Ishikawa (cell line): ENCODE data around the gene SPDYE6.

ENCODE experiments used
- CEBPB ChIP-seq: IDR thresholded peaks from 2 replicates; pipeline ENCODE4 v1.6.1; 2012
- CREB1 ChIP-seq: IDR thresholded peaks from 2 replicates; pipeline ENCODE4 v1.6.1; 2012; ENCODE audit warnings: low read depth
- EGR1 ChIP-seq: IDR thresholded peaks from 2 replicates; pipeline ENCODE4 v1.6.1; 2012
- EP300 ChIP-seq: IDR thresholded peaks from 2 replicates; pipeline ENCODE4 v1.6.1; 2012; ENCODE audit warnings: borderline replicate concordance
- FOXM1 ChIP-seq: IDR thresholded peaks from 2 replicates; pipeline ENCODE4 v1.6.1; 2012; ENCODE audit warnings: low read depth, borderline replicate concordance
- NFIC ChIP-seq: IDR thresholded peaks from 2 replicates; pipeline ENCODE4 v1.6.1; 2012
- RAD21 ChIP-seq: IDR thresholded peaks from 2 replicates; pipeline ENCODE4 v1.6.1; 2012; ENCODE audit warnings: low read depth
- TAF1 ChIP-seq: IDR thresholded peaks from 2 replicates; pipeline ENCODE4 v1.6.1; 2012; ENCODE audit warnings: low read depth, mild to moderate bottlenecking
- TCF12 ChIP-seq: IDR thresholded peaks from 2 replicates; pipeline ENCODE4 v1.6.1; 2012; ENCODE audit warnings: low read depth
- TEAD4 ChIP-seq: IDR thresholded peaks from 2 replicates; pipeline ENCODE4 v1.6.1; 2012
- YY1 ChIP-seq: IDR thresholded peaks from 2 replicates; pipeline ENCODE4 v1.6.1; 2012; ENCODE audit warnings: low read depth
- ZBTB7A ChIP-seq: IDR thresholded peaks from 2 replicates; pipeline ENCODE4 v1.6.1; 2012; ENCODE audit warnings: low read depth
- TF ChIP-seq, protein P1 (sequence below): IDR thresholded peaks from 2 replicates; pipeline ENCODE4 v1.6.1; 2012; ENCODE audit warnings: low read depth, mild to moderate bottlenecking
- TF ChIP-seq, protein P2 (sequence below): IDR thresholded peaks from 2 replicates; pipeline ENCODE4 v1.6.1; 2012
- TF ChIP-seq, protein P3 (sequence below): IDR thresholded peaks from 2 replicates; pipeline ENCODE4 v1.6.1; 2012

SPDYE6 gene

DNA sequence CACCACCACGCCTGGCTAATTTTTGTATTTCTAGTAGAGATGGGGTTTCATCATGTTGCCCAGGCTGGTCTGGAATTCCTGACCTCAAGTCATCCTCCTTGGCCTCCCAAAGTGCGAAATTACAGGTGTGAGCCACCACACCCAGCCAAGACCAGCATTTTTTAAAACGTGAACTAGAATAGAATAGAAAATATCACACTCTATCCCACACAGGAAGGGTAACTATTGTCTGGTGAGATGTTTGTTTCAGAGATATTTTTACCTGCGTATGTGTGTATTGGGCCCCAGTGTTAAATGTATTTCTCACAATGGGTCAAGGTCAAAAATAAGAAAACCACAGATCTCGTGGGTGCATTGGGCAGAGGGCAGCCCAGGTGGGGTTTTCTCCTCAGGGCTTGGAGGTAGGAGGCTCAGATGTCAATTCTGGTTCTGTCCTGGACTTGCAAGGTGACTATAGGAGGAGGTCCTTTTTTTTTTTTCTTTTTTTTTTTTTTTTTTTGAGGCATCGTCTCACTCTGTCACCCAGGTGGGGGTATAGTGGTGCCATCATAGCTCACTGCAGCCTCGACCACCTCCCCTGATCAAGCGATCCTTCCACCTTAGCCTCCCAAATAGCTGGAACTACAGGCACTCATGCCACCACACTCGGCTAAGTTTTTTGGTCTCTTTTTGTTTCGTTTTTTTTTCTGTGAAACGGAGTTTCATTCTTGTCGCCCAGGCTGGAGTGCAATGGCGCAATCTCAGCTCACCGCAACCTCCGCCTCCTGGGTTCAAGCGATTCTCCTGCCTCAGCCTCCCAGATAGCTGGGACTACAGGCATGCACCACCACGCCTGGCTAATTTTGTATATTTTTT lies 50.6 kb downstream of the SPDYE6 start:
- no peak for TF ChIP-seq RAD21
- no peak for TF ChIP-seq EP300
- TF ChIP-seq, protein P1, sequence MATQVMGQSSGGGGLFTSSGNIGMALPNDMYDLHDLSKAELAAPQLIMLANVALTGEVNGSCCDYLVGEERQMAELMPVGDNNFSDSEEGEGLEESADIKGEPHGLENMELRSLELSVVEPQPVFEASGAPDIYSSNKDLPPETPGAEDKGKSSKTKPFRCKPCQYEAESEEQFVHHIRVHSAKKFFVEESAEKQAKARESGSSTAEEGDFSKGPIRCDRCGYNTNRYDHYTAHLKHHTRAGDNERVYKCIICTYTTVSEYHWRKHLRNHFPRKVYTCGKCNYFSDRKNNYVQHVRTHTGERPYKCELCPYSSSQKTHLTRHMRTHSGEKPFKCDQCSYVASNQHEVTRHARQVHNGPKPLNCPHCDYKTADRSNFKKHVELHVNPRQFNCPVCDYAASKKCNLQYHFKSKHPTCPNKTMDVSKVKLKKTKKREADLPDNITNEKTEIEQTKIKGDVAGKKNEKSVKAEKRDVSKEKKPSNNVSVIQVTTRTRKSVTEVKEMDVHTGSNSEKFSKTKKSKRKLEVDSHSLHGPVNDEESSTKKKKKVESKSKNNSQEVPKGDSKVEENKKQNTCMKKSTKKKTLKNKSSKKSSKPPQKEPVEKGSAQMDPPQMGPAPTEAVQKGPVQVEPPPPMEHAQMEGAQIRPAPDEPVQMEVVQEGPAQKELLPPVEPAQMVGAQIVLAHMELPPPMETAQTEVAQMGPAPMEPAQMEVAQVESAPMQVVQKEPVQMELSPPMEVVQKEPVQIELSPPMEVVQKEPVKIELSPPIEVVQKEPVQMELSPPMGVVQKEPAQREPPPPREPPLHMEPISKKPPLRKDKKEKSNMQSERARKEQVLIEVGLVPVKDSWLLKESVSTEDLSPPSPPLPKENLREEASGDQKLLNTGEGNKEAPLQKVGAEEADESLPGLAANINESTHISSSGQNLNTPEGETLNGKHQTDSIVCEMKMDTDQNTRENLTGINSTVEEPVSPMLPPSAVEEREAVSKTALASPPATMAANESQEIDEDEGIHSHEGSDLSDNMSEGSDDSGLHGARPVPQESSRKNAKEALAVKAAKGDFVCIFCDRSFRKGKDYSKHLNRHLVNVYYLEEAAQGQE, result no peak
- TF ChIP-seq CEBPB, result no peak
- TF ChIP-seq YY1, result no peak
- no peak for TF ChIP-seq TAF1
- no peak for TF ChIP-seq ZBTB7A
- no peak for TF ChIP-seq CREB1
- no peak for TF ChIP-seq EGR1
- TF ChIP-seq TCF12, result no peak

DNA sequence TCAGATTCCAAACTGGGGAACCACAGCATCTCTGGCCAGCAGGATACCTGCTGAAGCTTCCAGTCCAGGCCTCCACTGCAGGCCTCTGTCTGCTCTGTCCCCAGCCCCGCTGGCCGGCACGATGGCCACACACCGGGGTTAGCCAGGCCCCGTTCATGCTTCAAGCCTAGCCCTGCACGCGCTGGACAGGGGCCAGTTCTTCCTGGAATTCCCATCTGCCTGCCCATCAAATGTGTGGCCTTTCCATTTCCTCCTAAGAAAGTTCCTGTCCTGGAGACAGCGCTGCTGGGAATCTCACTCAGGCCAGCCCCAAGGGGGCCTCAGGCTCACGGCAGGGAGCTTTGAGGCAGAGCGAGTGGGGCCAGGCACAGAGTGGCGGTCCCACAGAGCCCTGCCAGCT lies 51.6 kb downstream of the SPDYE6 start:
- no peak for TF ChIP-seq EGR1
- no peak for TF ChIP-seq TAF1
- no peak for TF ChIP-seq TEAD4
- no peak for TF ChIP-seq CEBPB
- TF ChIP-seq, protein P1, result no peak
- TF ChIP-seq TCF12, result no peak
- TF ChIP-seq, protein P2, sequence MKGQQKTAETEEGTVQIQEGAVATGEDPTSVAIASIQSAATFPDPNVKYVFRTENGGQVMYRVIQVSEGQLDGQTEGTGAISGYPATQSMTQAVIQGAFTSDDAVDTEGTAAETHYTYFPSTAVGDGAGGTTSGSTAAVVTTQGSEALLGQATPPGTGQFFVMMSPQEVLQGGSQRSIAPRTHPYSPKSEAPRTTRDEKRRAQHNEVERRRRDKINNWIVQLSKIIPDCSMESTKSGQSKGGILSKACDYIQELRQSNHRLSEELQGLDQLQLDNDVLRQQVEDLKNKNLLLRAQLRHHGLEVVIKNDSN, result no peak
- TF ChIP-seq ZBTB7A, result no peak

DNA sequence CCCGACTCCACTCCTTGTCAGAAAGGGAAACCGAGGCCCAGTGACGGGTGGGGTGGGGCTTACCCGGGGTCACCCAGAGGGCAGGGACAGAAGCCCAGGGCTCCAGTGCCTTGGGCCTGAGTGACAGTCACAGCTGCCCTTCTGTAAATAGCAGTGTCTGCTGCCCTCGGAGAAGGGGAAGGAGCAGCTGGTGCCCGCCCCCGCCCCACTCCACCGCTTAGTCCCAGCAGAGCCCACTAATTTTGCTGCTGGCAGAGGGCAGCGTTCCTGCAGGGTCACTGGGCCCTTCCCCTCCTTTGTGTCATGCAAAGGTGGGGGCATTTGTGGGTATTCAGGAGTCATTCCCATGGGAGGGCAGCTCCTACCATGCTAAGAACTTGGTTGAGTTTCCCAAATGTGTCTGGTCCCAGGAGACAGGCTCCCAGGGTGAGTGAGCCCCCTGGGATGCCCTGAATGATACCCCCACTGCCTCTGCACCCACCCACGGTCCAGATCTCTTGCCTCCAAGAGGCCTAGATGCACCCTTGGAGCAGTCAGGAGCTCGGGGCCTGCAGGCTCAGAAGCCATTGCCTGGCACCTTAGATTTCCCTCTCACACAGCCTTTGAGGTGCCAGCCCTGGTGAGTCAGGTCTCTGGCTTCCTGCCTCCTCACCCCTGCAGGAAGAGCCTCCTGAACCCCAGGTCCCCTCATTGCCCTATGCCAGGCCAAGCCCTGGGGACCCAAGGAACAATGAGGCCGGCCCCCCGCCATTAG lies 52.4 kb downstream of the SPDYE6 start:
- no peak for TF ChIP-seq TEAD4
- TF ChIP-seq, protein P2, result no peak
- no peak for TF ChIP-seq ZBTB7A
- TF ChIP-seq CREB1, result no peak
- TF ChIP-seq, protein P3, sequence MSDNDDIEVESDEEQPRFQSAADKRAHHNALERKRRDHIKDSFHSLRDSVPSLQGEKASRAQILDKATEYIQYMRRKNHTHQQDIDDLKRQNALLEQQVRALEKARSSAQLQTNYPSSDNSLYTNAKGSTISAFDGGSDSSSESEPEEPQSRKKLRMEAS, result no peak
- no peak for TF ChIP-seq TCF12
- TF ChIP-seq YY1, result no peak
- no peak for TF ChIP-seq EGR1
- TF ChIP-seq EP300, result no peak
- TF ChIP-seq RAD21, result no peak
- no peak for TF ChIP-seq CEBPB
- TF ChIP-seq NFIC, result no peak
- TF ChIP-seq, protein P1, result no peak
- no peak for TF ChIP-seq FOXM1
- TF ChIP-seq TAF1, result no peak

DNA sequence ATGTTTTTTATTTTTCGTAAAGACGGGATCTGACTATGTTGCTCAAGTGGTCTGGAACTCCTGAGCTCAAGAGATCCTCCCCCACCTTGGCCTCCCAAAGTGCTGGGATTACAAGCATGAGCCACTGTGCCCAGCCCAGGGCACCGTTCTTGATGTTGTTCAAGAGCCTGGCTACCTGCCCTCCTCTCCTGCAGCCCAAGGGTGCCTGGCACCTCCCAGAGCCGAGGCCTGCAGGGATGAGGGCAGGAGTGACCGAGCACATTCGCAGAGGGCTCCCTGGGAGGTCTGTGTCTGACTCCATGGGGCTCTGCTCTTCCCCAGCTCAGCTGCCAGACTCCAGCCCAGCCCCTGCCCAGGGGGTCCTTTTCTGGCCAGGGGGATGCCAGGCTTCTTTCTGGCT lies 54.2 kb downstream of the SPDYE6 start:
- TF ChIP-seq RAD21 (no peak), CREB1 (no peak), YY1 (no peak), ZBTB7A (no peak), NFIC (no peak), TEAD4 (no peak), TAF1 (no peak), EGR1 (no peak), CEBPB (no peak), EP300 (no peak), FOXM1 (no peak), TCF12 (no peak)
- TF ChIP-seq, protein P1, result no peak
- TF ChIP-seq, protein P3, result no peak
- TF ChIP-seq, protein P2, result no peak
